ENCODE measurements around the gene LRRC43.

DNA sequence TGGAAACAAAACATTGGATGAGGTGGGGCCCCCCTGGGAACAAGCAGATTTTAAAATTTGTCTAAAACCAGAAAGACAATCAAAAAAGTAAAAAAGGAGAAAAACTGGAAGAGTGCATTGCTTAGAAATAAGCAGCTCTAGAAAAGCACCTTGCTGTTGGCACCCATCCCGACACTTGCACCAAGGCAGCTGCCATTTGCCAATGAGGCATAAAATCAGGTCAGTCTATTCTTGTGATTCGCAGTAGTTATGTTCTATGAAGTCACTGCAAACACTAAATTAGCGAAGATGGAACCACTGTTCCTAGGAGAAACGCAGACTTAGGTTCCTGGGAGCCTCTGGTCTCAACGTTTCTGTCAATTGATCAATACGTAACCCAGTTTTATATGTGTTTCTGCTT, 67.1 kb downstream of the LRRC43 start:
- TF ChIP-seq EP300 (IDR thresholded peaks at IDR 0.05; ENCODE audit: borderline replicate concordance in 1 of 2, control insufficient read depth in 1 of 2, low read depth in 2 of 2, low read length in 2 of 2): no peak
- TF ChIP-seq CTCF (IDR thresholded peaks at IDR 0.05 in 2 of 3, conservative IDR thresholded peaks at IDR 0.05 in 1 of 3; ENCODE audit: control insufficient read depth in 2 of 3, extremely low read depth in 1 of 3, insufficient read depth in 1 of 3, low read depth in 3 of 3, low read length in 3 of 3): no peak
- TF ChIP-seq ESRRA (IDR thresholded peaks at IDR 0.05; ENCODE audit: low read length): no peak
- TF ChIP-seq SPI1 (IDR thresholded peaks at IDR 0.05; ENCODE audit: borderline replicate concordance, insufficient read depth, low read depth, low read length): no peak
- TF ChIP-seq SUZ12 (IDR thresholded peaks at IDR 0.05; ENCODE audit: unreplicated experiment): no peak
- TF ChIP-seq SMC3 (IDR thresholded peaks at IDR 0.05; ENCODE audit: borderline replicate concordance, low read length): no peak
- TF ChIP-seq BCL11A (IDR thresholded peaks at IDR 0.05; ENCODE audit: low read depth, low read length): no peak
- TF ChIP-seq POLR2A (IDR thresholded peaks at IDR 0.05; ENCODE audit: low read depth, low read length): no peak
- no peak for TF ChIP-seq ATF2 (IDR thresholded peaks at IDR 0.05; ENCODE audit: low read length)
- TF ChIP-seq, protein P1, sequence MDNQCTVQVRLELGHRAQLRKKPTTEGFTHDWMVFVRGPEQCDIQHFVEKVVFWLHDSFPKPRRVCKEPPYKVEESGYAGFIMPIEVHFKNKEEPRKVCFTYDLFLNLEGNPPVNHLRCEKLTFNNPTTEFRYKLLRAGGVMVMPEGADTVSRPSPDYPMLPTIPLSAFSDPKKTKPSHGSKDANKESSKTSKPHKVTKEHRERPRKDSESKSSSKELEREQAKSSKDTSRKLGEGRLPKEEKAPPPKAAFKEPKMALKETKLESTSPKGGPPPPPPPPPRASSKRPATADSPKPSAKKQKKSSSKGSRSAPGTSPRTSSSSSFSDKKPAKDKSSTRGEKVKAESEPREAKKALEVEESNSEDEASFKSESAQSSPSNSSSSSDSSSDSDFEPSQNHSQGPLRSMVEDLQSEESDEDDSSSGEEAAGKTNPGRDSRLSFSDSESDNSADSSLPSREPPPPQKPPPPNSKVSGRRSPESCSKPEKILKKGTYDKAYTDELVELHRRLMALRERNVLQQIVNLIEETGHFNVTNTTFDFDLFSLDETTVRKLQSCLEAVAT (IDR thresholded peaks at IDR 0.05): no peak
- TF ChIP-seq SP1 (IDR thresholded peaks at IDR 0.05; ENCODE audit: low read depth, low read length): no peak
- TF ChIP-seq, protein P2, sequence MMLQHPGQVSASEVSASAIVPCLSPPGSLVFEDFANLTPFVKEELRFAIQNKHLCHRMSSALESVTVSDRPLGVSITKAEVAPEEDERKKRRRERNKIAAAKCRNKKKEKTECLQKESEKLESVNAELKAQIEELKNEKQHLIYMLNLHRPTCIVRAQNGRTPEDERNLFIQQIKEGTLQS (IDR thresholded peaks at IDR 0.05; ENCODE audit: borderline replicate concordance, extremely low read depth, low read depth, low read length): no peak
- TF ChIP-seq, protein P3, sequence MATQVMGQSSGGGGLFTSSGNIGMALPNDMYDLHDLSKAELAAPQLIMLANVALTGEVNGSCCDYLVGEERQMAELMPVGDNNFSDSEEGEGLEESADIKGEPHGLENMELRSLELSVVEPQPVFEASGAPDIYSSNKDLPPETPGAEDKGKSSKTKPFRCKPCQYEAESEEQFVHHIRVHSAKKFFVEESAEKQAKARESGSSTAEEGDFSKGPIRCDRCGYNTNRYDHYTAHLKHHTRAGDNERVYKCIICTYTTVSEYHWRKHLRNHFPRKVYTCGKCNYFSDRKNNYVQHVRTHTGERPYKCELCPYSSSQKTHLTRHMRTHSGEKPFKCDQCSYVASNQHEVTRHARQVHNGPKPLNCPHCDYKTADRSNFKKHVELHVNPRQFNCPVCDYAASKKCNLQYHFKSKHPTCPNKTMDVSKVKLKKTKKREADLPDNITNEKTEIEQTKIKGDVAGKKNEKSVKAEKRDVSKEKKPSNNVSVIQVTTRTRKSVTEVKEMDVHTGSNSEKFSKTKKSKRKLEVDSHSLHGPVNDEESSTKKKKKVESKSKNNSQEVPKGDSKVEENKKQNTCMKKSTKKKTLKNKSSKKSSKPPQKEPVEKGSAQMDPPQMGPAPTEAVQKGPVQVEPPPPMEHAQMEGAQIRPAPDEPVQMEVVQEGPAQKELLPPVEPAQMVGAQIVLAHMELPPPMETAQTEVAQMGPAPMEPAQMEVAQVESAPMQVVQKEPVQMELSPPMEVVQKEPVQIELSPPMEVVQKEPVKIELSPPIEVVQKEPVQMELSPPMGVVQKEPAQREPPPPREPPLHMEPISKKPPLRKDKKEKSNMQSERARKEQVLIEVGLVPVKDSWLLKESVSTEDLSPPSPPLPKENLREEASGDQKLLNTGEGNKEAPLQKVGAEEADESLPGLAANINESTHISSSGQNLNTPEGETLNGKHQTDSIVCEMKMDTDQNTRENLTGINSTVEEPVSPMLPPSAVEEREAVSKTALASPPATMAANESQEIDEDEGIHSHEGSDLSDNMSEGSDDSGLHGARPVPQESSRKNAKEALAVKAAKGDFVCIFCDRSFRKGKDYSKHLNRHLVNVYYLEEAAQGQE (IDR thresholded peaks at IDR 0.05; ENCODE audit: low read depth, low read length): no peak

Data from GM12878 (cell line).